ENCODE measurements around the gene ARID4B.
"Not testable (repeated sequence)": the region's sequence is repeated elsewhere in the genome, so short reads cannot be mapped to it uniquely, and the experiment has no call there.

The ARID4B gene

GRCh38 chr1:235221653-235222375 is 106.2 kb downstream of the ARID4B start:
- no peak for DNase-seq (ENCODE audit: low spot score)

GRCh38 chr1:235215453-235215852 is 112.5 kb downstream of the ARID4B start:
- no peak for DNase-seq (ENCODE audit: low spot score)

DNA sequence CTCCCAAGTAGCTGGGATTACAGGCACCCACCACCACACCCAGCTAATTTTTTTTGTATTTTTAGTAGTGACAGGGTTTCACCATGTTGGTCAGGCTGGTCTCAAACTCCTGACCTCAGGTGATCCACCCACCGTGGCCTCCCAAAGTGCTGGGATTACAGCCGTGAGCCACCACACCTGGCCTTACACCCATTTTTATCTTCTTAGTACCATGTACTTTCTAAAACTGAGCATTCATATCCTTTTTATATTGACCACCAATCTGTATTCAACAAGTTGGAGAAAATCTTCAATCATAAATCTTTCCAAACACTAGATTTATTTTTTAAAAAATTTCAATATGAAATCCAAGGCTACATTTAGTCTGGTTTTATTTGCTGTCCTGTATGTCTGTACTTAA is 113.0 kb downstream of the ARID4B start:
- not testable (repeated sequence) for DNase-seq (ENCODE audit: low spot score)

DNA sequence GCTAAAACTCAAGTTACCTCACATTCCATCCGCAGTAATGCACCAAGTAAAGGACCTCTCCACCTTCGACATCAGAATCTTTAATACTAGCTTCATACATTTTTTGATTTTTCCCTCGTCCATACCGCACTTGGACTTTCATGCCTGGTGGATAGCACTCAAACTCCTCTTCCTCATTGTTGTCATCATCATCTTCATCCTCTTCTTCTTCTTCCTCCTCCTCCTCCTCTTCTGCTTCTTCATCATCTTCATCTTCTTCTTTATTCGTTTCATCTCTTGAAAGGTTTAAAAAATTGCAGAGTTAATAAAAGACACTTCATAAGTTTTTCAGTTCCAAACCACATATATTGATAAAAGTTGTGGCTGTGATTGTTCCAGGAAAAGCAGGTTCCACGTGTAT is 114.2 kb downstream of the ARID4B start:
- no peak for DNase-seq (ENCODE audit: low spot score)

- DNase-seq (ENCODE audit: low spot score) = no peak
These were observed 116.5 kb downstream of the ARID4B start for GRCh38 chr1:235211517-235211916.

- DNase-seq (ENCODE audit: low spot score) = no peak
These were observed 120.8 kb downstream of the ARID4B start for GRCh38 chr1:235207209-235207565.

DNA sequence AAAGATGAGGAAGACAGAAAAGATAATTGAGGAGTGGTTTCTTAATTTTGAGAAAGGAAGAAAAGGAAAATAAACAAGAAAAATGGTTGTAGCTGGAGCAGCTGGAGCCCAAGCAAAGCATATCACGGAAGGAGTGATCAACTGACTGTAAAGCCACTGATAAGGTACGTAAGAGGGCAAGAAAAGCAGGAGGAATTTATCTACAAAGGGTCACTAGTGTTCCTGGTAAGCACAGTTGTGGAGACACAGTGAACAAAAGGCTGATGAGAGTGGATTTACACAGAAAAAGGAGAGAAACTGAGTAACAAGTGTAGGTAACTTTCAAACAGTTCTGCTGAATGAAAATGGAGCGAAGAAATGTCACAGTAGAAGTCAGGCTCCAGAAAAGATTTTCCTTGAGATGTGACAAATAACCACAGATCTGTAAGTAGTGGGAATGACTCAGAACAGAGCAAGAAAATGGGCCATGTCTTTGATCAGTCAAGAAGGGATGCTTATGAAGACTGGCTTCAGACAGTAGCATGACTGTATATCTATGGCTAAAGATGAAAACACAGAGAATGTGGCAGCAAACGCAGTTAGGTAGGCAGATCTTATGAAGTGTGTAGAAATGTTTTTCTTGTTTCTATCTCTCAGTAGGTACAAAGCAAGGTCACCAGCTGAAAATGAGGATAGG is 121.3 kb downstream of the ARID4B start:
- no peak for DNase-seq (ENCODE audit: low spot score)

- no peak for DNase-seq (ENCODE audit: low spot score)
These were observed 122.3 kb downstream of the ARID4B start for GRCh38 chr1:235205687-235206086.

GRCh38 chr1:235203428-235203827 is 124.6 kb downstream of the ARID4B start:
- no peak for DNase-seq (ENCODE audit: low spot score)

DNA sequence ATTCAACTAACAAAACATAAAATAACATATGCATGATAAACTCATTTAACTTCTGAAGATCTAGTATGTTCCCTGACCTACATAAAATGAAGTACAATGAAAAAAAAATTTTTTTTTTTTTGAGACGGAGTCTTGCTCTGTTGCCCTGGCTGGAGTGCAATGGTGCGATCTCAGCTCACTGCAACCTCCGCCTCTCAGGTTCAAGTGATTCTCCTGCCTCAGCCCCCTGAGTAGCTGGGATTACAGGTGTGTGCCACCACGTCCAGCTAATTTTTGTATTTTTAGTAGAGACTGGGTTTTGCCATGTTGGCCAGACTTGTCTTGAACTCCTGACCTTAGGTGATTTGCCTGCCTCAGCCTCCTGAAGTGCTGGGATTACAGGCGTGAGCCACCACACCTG is 125.5 kb downstream of the ARID4B start:
- not testable (repeated sequence) for DNase-seq (ENCODE audit: low spot score)

GRCh38 chr1:235199441-235199840 is 128.5 kb downstream of the ARID4B start:
- no peak for DNase-seq (ENCODE audit: low spot score)

DNA sequence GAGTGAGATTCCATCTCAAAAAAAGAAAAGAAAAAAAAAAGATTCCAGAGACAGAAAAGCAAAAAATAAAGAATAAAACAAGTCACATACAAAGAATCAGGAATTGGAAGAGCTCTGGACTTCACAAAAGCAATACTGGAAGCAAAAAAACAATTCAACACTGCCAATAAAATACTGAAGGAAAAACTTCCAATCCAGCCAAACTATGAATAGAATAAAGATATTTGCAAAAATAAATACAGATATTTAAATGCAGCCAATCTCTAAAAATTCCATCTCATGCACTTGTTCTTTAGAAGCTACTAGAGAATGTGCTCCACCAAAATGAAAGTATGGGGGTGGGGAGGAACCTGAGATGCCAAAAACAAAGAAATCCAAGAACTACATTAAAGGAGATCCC is 137.5 kb downstream of the ARID4B start:
- no peak for DNase-seq (ENCODE audit: low spot score)

- peak; percentile 65 for DNase-seq (ENCODE audit: low spot score)
These were observed 140.7 kb downstream of the ARID4B start for GRCh38 chr1:235187316-235187715.

- DNase-seq (ENCODE audit: low spot score) = no peak
These were observed 146.3 kb downstream of the ARID4B start for GRCh38 chr1:235181561-235182245.

DNA sequence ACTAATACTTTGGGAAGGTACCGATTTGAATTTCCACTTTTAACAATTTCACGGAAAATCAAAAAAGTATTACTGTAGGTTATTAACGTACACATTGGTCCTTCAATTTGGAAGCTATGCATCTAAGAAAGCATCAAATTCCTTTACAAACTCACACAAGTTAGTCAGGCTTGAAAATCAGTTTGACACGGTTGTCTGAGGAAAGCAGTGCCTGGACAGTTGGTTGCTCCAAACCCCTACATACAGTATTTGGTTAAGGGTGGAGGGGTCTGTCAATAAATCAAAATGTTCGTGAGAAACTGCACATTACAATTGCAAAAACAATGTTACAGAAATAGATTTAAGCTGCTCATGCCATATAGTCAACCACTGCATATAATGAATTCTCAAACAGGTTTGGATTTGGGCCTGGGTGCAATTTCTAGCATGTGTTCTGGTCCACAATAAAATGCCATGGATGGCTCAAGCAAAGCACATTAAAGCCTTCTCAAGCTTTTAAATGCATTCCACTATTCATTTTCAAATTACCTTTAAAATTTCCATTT is 147.0 kb downstream of the ARID4B start:
- no peak for DNase-seq (ENCODE audit: low spot score)

GRCh38 chr1:235176486-235176885 is 151.5 kb downstream of the ARID4B start:
- DNase-seq (ENCODE audit: low spot score) = peak; percentile 30

DNA sequence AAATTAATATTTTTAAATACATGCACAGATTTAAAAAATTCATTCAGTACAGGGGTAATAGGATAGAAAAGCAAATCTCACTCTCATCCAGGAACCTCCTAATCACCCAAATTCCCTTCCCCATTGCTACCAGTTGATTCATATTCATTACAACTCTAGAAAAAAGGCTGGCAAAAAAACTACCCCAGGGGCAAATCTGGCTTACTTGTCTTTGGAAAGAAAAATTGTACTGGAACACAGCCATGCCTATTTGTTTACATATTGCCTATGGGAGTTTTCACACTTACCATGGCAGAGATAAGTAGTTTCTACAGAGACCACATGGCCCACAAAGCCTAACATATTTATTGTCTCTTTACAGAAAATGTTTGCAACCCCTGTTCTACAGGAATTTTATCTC is 158.0 kb downstream of the ARID4B start:
- DNase-seq (ENCODE audit: low spot score) = no peak

- no peak for DNase-seq (ENCODE audit: low spot score)
These were observed 159.6 kb downstream of the ARID4B start for GRCh38 chr1:235168375-235168774.

DNA sequence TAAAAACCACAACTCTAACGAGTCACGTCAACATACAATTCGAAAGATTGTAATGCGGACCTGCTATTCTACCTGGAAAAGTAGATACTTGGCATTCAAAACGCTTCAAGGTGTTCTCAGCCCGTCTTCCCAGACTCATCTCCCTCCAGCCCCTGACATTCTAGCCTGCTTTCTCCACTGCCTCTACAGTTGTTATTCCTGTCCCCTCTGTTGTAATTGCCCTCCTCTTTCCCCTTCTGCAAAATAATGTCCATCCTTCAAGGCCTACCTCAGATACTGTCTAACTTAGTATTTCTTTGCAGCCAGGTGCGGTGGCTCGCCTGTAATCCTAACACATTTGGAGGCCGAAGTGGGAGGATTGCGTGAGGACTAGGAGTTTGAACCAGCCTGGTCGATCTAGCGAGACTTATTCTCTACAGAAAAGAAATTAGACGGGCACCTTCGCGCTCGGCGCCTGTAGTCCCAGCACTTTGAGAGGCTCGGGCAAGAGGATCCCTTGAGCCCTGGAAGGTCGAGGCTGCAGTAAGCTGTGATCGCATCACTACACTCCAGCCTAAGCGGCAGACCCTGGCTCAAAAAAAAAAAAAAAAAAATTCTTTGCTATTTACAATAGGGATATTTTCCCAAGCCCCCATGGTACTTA is 166.2 kb downstream of the ARID4B start:
- DNase-seq (ENCODE audit: low spot score) = no peak

- DNase-seq (ENCODE audit: low spot score) = peak; percentile 99
These were observed 166.9 kb downstream of the ARID4B start, which contains the start of gene RBM34 for GRCh38 chr1:235160957-235161684. TSS of gene RBM34 (minus strand) at chr1:235161250. CDS start at chr1:235161226, 24 bp downstream.

GRCh38 chr1:235160383-235160956 is 167.5 kb downstream of the ARID4B start:
- no peak for DNase-seq (ENCODE audit: low spot score)
